Posterior cingulate gyrus (tissue), 11 donors: ENCODE measurements around the gene STAG2.
"Not testable (repeated sequence)": the region's sequence is repeated elsewhere in the genome, so short reads cannot be mapped to it uniquely, and the experiment has no call there.

Experiments
- DNase-seq, 10 donors: peaks; one replicate each; pipeline versions ENCODE4 v3.0.0 to v3.0.0-alpha.2; 2020 to 2021; ENCODE audit warnings: mixed read lengths in 3 of 10
- intact Hi-C: fragments of 100-400 bp; cut with DNase I; formaldehyde crosslinking; loops from one replicate; pipeline ENCODE4 v1.15.1; 2023

Gene STAG2

GRCh38 chrX:124028182-124028581 is 66.7 kb downstream of the STAG2 start:
- intact Hi-C loops = no loop called here
- DNase-seq = no peak

GRCh38 chrX:124030520-124030919 is 69.0 kb downstream of the STAG2 start:
- intact Hi-C loops = no loop called here
- no peak for DNase-seq

- DNase-seq = no peak
- intact Hi-C loops = no loop called here
Observed at GRCh38 chrX:124033821-124034220, 72.3 kb downstream of the STAG2 start.

GRCh38 chrX:124035657-124036056 is 74.2 kb downstream of the STAG2 start:
- intact Hi-C loops = no loop called here
- no peak for DNase-seq

GRCh38 chrX:124042042-124042441 is 80.5 kb downstream of the STAG2 start:
- no peak for DNase-seq
- intact Hi-C loops = no loop called here

GRCh38 chrX:124045109-124045508 is 83.6 kb downstream of the STAG2 start:
- DNase-seq = no peak
- intact Hi-C loops = no loop called here

- DNase-seq, intact Hi-C loops: not testable (repeated sequence)
Observed at GRCh38 chrX:124084417-124084816, 122.9 kb downstream of the STAG2 start.

GRCh38 chrX:124085063-124085462 is 123.6 kb downstream of the STAG2 start:
- DNase-seq = no peak
- intact Hi-C loops = no loop called here

GRCh38 chrX:124086411-124086810 is 124.9 kb downstream of the STAG2 start:
- intact Hi-C loops = no loop called here

GRCh38 chrX:124087000-124087746 is 125.7 kb downstream of the STAG2 start:
- no peak for DNase-seq
- intact Hi-C loops = no loop called here

More at GRCh38 chrX:124086411-124086810, 124.9 kb downstream of the STAG2 start:
- no peak for DNase-seq

- intact Hi-C loops = loop anchor here (10.0 kb wide), 1 partner anchor 138 kb away; no protein-coding TSS in a partner anchor
- no peak for DNase-seq
Observed at GRCh38 chrX:124093222-124093621, 131.7 kb downstream of the STAG2 start.

- intact Hi-C loops = loop anchor here (10.0 kb wide), 1 partner anchor 142 kb away; no protein-coding TSS in a partner anchor
- no peak for DNase-seq
Observed at GRCh38 chrX:124097116-124097515, 135.6 kb downstream of the STAG2 start.

- intact Hi-C loops = loop anchor here (10.0 kb wide), 1 partner anchor 143 kb away; no protein-coding TSS in a partner anchor
- no peak for DNase-seq
Observed at GRCh38 chrX:124098089-124098488, 136.6 kb downstream of the STAG2 start.

GRCh38 chrX:124103966-124104365 is 142.5 kb downstream of the STAG2 start:
- intact Hi-C loops = no loop called here
- DNase-seq = no peak

- DNase-seq, intact Hi-C loops: not testable (repeated sequence)
Observed at GRCh38 chrX:124104512-124104911, 143.0 kb downstream of the STAG2 start.

GRCh38 chrX:124113621-124114600 is 152.4 kb downstream of the STAG2 start:
- DNase-seq = no peak
- intact Hi-C loops = no loop called here

GRCh38 chrX:124117325-124117724 is 155.8 kb downstream of the STAG2 start:
- no peak for DNase-seq
- intact Hi-C loops = no loop called here

GRCh38 chrX:124125471-124125870 is 164.0 kb downstream of the STAG2 start:
- DNase-seq = no peak
- intact Hi-C loops = no loop called here

- no peak for DNase-seq
- intact Hi-C loops = no loop called here
Observed at GRCh38 chrX:124127496-124127895, 166.0 kb downstream of the STAG2 start.

- DNase-seq, intact Hi-C loops: not testable (repeated sequence)
Observed at GRCh38 chrX:124132437-124132836, 170.9 kb downstream of the STAG2 start.

- DNase-seq = no peak
- intact Hi-C loops = no loop called here
Observed at GRCh38 chrX:124145749-124146148, 184.2 kb downstream of the STAG2 start.
